Measurements from ENCODE around the gene C6orf136. TPM values are rescaled to one million over a fixed set of nuclear protein-coding genes. Genes with fewer than 3 reads are reported as not detected.
A peak's percentile ranks its signal among the peaks of the same experiment; 100 is the strongest.

C6orf136 gene
- total and polyA plus RNA-seq, 10 of the 15 experiments (the other 5 are each of a cell fraction or from before 2014, with no cell fraction given) = 5.2 to 24.1 (median 14.9) TPM

- TF ChIP-seq CBX5 (IDR thresholded peaks at IDR 0.05; ENCODE audit: low read depth) (no peak), E4F1 (IDR thresholded peaks at IDR 0.05; ENCODE audit: borderline replicate concordance, partially characterized antibody) (peak; percentile 93), MTA3 (IDR thresholded peaks at IDR 0.05; ENCODE audit: borderline replicate concordance, low read length) (no peak), ZBTB40 (IDR thresholded peaks at IDR 0.05; ENCODE audit: borderline replicate concordance) (peak; percentile 94), NKRF (conservative IDR thresholded peaks at IDR 0.05) (peak; percentile 68; the same call in 1 of the 2 replicates), ZNF622 (IDR thresholded peaks at IDR 0.05) (no peak), ZNF207 (IDR thresholded peaks at IDR 0.05; ENCODE audit: borderline replicate concordance) (peak; percentile 91), POLR2A (IDR thresholded peaks at IDR 0.05; ENCODE audit: low read depth, low read length) (peak; percentile 97), MXI1 (IDR thresholded peaks at IDR 0.05; ENCODE audit: low read depth, low read length) (no peak; the same call in 1 of the 2 replicates), MEF2A (IDR thresholded peaks at IDR 0.05; ENCODE audit: insufficient read depth, low read depth, low read length) (0 out of 2 replicates have a peak, but pooled peaks have one; percentile 44), TAF1 (IDR thresholded peaks at IDR 0.05; ENCODE audit: borderline replicate concordance, low read depth, low read length) (peak; percentile 100), IRF4 (IDR thresholded peaks at IDR 0.05; ENCODE audit: low read depth, low read length) (peak; percentile 4; the same call in 1 of the 2 replicates), GATAD2B (conservative IDR thresholded peaks at IDR 0.05; ENCODE audit: low read depth) (no peak), ZNF384 (IDR thresholded peaks at IDR 0.05; ENCODE audit: borderline replicate concordance, low read depth, low read length) (no peak), ZBTB33 (IDR thresholded peaks at IDR 0.05) (no peak), HDAC2 (IDR thresholded peaks at IDR 0.05) (no peak), HSF1 (IDR thresholded peaks at IDR 0.05; ENCODE audit: low read depth, low read length) (no peak)
Measured at GRCh38 chr6:30616811-30617564, 29.9 kb upstream of the C6orf136 start, which contains the start of gene PPP1R10 (continued).
